GM12878 (cell line): ENCODE results near the gene RBBP6. TPM values are rescaled to one million over a fixed set of nuclear protein-coding genes. Genes with fewer than 3 reads are reported as not detected.

Experiments used
- ATAC-seq: fragments of 200-7000 bp; cut with Tn5 transposase; 3 replicates; pipeline ENCODE4 v1.9.1; 2020; ENCODE audit warnings: mild to moderate bottlenecking, moderate library complexity
- BruUV-seq: library from RNA; stranded (reverse); fragments of 400-500 nt; replicated peaks from 2 replicates; lab custom pipeline; 2021; lab: Mats Ljungman, UMichigan
- CTCF ChIA-PET: fragments of 300-600 bp; sonication (Branson Sonifier 250); formaldehyde crosslinking; extraction: SDS; loops from one replicate; lab custom pipeline; 2021; ENCODE audit warnings: inconsistent platforms; lab: Yijun Ruan, JAX
- POLR2A ChIA-PET: fragments of 350-600 bp; formaldehyde crosslinking; extraction: SDS; loops from one replicate; lab custom pipeline; 2021; ENCODE audit warnings: inconsistent platforms; lab: Charles Lee
- RAD21 ChIA-PET: fragments of 300-600 bp; sonication (Branson Sonifier 250); formaldehyde crosslinking; loops from one replicate; lab custom pipeline; 2023; ENCODE audit warnings: antibody characterized with exemption; ENCODE audit not compliant: unreplicated experiment; lab: Charles Lee
- SMC1A ChIA-PET: fragments of 300-600 bp; sonication (Branson Sonifier 250); formaldehyde crosslinking; loops from one replicate; lab custom pipeline; 2023; ENCODE audit not compliant: unreplicated experiment, uncharacterized antibody; lab: Charles Lee
- DNase-seq: peaks from one replicate; pipeline ENCODE4 v3.0.0-alpha.2; 2011; ENCODE audit warnings: low read depth, low spot score
- FAIRE-seq: peaks from 3 replicates; lab custom pipeline; 2011; peaks lifted over from hg19 to GRCh38; lab: Jason Lieb, UNC
- H2AFZ ChIP-seq: 2 replicates; pipeline ENCODE4 v1.6.0; 2011; ENCODE audit warnings: low read depth, low read length, control low read depth; ENCODE audit not compliant: control insufficient read depth
- H3K27ac ChIP-seq: 2 replicates; pipeline ENCODE4 v1.5.1; 2011; ENCODE audit warnings: control low read depth; ENCODE audit not compliant: control insufficient read depth, insufficient read depth
- H3K27me3 ChIP-seq, 2 experiments: replicated peaks in 1 of 2; 2 replicates each; pipeline versions ENCODE4 v1.6.0 to v1.6.1; 2011; ENCODE audit warnings: low read length in 1 of 2; ENCODE audit not compliant: control insufficient read depth in 2 of 2, insufficient read depth in 2 of 2
- H3K36me3 ChIP-seq, 2 experiments: 2 replicates each; pipeline ENCODE4 v1.5.1; 2011; ENCODE audit warnings: low read length in 1 of 2; ENCODE audit not compliant: control insufficient read depth in 2 of 2, insufficient read depth in 2 of 2
- H3K4me1 ChIP-seq: 2 replicates; pipeline ENCODE4 v1.6.1; 2011; ENCODE audit warnings: mild to moderate bottlenecking, low read length, moderate library complexity, mixed read lengths; ENCODE audit not compliant: control insufficient read depth, insufficient read depth
- H3K4me2 ChIP-seq: 2 replicates; pipeline ENCODE4 v1.6.0; 2011; ENCODE audit warnings: control low read depth; ENCODE audit not compliant: control insufficient read depth, insufficient read depth
- H3K4me3 ChIP-seq: fragments of 200-600 bp; sonication (generic); 2 replicates; pipeline ENCODE4 v1.5.1; 2016
- H3K79me2 ChIP-seq: 2 replicates; pipeline ENCODE4 v1.6.0; 2011; ENCODE audit warnings: low read length; ENCODE audit not compliant: control insufficient read depth, insufficient read depth
- H3K9ac ChIP-seq: 2 replicates; pipeline ENCODE4 v1.8.0; 2011; ENCODE audit warnings: low read length, control low read depth, mixed read lengths; ENCODE audit not compliant: control insufficient read depth, insufficient read depth
- H3K9me3 ChIP-seq: replicated peaks from 3 replicates; pipeline ENCODE4 v1.5.1; 2011; ENCODE audit warnings: mild to moderate bottlenecking, low read length; ENCODE audit not compliant: control insufficient read depth, insufficient read depth
- H4K20me1 ChIP-seq: 2 replicates; pipeline ENCODE4 v1.6.0; 2011; ENCODE audit not compliant: control insufficient read depth, insufficient read depth
- EZH2 ChIP-seq: IDR thresholded peaks from 2 replicates; pipeline ENCODE4 v1.6.1; 2012; ENCODE audit warnings: low read depth, mild to moderate bottlenecking, control low read depth, inconsistent platforms, low read length, borderline replicate concordance; ENCODE audit not compliant: control insufficient read depth
- RAD21 ChIP-seq: IDR thresholded peaks from 2 replicates; pipeline ENCODE4 v1.6.1; 2011; ENCODE audit warnings: mild to moderate bottlenecking, low read depth, low read length, moderate library complexity; ENCODE audit not compliant: insufficient read depth
- RBBP5 ChIP-seq: fragments of 200-600 bp; sonication (generic); conservative IDR thresholded peaks from 2 replicates; pipeline ENCODE4 v1.6.1; 2016
- SPI1 ChIP-seq: IDR thresholded peaks from 2 replicates; pipeline ENCODE4 v1.6.1; 2011; ENCODE audit warnings: low read depth, mild to moderate bottlenecking, low read length, moderate library complexity, borderline replicate concordance; ENCODE audit not compliant: insufficient read depth
- ZNF207 ChIP-seq: fragments of 450-650 bp; IDR thresholded peaks from 2 replicates; pipeline ENCODE4 v1.6.1; 2014; ENCODE audit warnings: antibody characterized with exemption, mild to moderate bottlenecking, borderline replicate concordance
- whole genome bisulfite sequencing: methylation state at CpG from one replicate; pipeline ENCODE4 v1.1.6; 2016; ENCODE audit warnings: low lambda C conversion rate; ENCODE audit not compliant: insufficient replicate concordance, insufficient coverage; ENCODE audit errors: missing lambda C conversion rate; 5-methylcytosine and 5-hydroxymethylcytosine counted together
- in situ Hi-C: fragments of 300-500 bp; cut with MboI; formaldehyde crosslinking; loops from 9 replicates; pipeline ENCODE4 v1.14.3; 2018; ENCODE audit warnings: mixed read lengths
- intact Hi-C: fragments of 100-400 bp; cut with micrococcal nuclease; formaldehyde crosslinking; loops from one replicate; pipeline ENCODE4 v1.14.2; 2022; ENCODE audit not compliant: unreplicated experiment
- polyA plus RNA-seq, 11 experiments: library from polyadenylated mRNA; depleted of rRNA in 4 of 11; unstranded in 6 of 11; stranded (reverse) in 5 of 11; fragments of >200 nt; fragmentation: Nextera tagmentation in 4 of 11; fragmentation: Illumina TruSeq in 1 of 11; extraction: Ambion mirVana in 4 of 11; extraction: Trizol in 1 of 11; gene quantifications; 1 replicate in 1 of 11; 2 replicates in 10 of 11; pipeline versions ENCODE4 v1.2.1 to v1.2.3, GENCODE V29; 2011 to 2016; ENCODE audit warnings: inconsistent platforms in 2 of 11, missing spikeins in 2 of 11, low read depth in 1 of 11
- total RNA-seq, 4 experiments: library from RNA; depleted of rRNA in 3 of 4; stranded (reverse); fragments of >200 nt in 3 of 4; fragmentation: Illumina TruSeq in 1 of 4; extraction: Trizol in 1 of 4; gene quantifications; 2 replicates each; pipeline versions ENCODE4 v1.2.1 to v1.2.3, GENCODE V29; 2013 to 2021
- TF ChIP-seq, protein P1 (sequence below): IDR thresholded peaks from 2 replicates; pipeline ENCODE4 v1.6.1; 2012; ENCODE audit warnings: low read length, inconsistent platforms
- TF ChIP-seq, protein P2 (sequence below): fragments of 450-650 bp; IDR thresholded peaks from 2 replicates; pipeline ENCODE4 v1.6.1; 2014; ENCODE audit warnings: mild to moderate bottlenecking
- TF ChIP-seq, protein P3 (sequence below): fragments of 450-650 bp; IDR thresholded peaks from 2 replicates; pipeline ENCODE4 v1.6.1; 2017; ENCODE audit warnings: mild to moderate bottlenecking, low read depth, inconsistent platforms; ENCODE audit not compliant: poor library complexity, severe bottlenecking

Gene RBBP6
- total and polyA plus RNA-seq, 10 of the 15 experiments (the other 5 are each of a cell fraction or from before 2014, with no cell fraction given), result 16.9 to 80.2 (median 36.5) TPM

DNA sequence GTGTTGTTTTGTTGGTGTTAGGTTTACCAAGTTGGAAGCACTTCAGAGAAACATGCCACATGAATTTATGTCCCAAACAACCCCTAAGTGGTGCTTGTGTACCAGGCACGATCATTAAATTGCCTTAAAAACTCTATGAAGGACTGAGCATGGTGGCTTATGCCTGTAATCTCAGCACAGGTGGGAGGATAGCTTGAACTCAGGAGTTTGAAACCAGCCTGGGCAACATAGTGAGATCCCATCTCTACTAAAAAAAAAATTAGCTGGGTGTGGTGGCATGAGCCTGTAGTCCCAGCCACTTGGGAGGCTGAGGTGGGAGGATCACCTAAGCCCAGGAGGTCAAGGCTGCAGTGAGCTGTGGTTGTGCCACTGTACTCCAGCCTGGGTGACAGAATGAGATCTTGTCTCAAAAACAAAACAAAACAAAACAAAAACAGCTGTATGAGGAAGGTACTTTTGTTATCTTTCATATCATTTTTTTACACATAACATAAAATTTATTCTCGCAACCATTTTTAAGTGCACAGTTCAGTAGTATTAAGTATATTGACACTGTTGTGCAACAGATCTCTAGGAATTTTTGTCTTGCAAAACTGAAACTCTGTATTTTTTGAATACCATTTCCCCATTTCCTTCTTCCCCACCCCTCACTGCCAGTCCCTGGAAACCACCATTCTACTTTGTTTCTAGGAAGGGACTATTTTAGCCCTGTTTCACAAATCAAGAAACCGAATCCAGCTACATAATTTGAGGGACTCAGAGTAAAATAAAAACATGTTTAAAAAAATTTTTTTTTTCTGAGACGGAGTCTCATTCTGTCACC, 14.3 kb upstream of the RBBP6 start:
- ChIA-PET POLR2A (no interaction called here), CTCF (interaction anchor here (3.3 kb wide), 1 partner anchor 9 kb away, joined by 20 read pairs; no protein-coding TSS in a partner anchor), RAD21 (no interaction called here), SMC1A (no interaction called here)
- Histone ChIP-seq H3K9me3 (no peaks in the 10 kb centered on the region), H3K27ac (no peak overlapping the region), H3K9ac (no peak overlapping the region), H3K4me3 (no peak overlapping the region), H3K4me1 (peaks cover 3% of the 10 kb centered on the region; the same call in 1 of the 2 replicates), H3K79me2 (no peaks in the 10 kb centered on the region), H3K4me2 (no peak overlapping the region), H3K36me3 (no peaks in the 10 kb centered on the region), H4K20me1 (no peaks in the 10 kb centered on the region), H2AFZ (no peak overlapping the region), H3K27me3 (no peaks in the 10 kb centered on the region)
- in situ Hi-C loops, result no loop called here
- peak; percentile 13; the same call in 1 of the 2 replicates for TF ChIP-seq SPI1
- no peak for TF ChIP-seq EZH2
- no TSS peak for BruUV-seq
- ATAC-seq, result no peak; the same call in 2 of the 3 replicates
- no peak for FAIRE-seq
- no peak for DNase-seq
- WGBS, result 25% methylated on average over 4 of the region's 4 CpGs
- intact Hi-C loops, result no loop called here

DNA sequence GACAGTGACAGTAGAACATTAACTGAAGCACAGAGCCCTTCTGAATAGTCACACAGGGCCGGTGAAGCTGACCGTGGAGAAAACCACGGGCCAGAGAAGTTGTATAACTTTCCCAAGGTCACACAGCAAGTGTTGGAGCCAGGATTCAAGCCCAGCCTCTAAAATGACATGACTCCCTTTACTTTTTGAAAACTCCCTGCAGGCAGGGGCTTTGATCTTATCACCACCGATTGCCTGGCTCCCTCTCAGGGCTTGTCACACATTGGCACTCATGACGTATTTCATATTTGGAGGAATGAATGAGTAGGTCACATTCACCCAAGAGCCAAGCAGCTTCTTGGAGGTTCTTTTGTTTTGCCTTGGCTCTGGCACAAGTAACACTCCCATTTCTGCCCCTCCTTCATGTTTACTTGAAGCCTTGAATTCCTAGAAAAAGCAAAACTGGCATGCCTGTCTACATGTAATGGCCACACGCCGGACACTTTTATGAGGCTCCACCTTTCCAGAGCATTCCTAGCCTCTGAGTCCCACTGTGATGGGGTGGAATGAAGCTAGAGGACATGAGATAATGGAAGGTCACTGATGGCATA, 13.3 kb upstream of the RBBP6 start:
- Histone ChIP-seq H3K4me3 (no peak overlapping the region), H3K36me3 (no peaks in the 10 kb centered on the region), H3K27ac (no peak overlapping the region), H3K4me2 (no peak overlapping the region), H3K9me3 (no peaks in the 10 kb centered on the region), H3K79me2 (no peaks in the 10 kb centered on the region), H3K27me3 (no peaks in the 10 kb centered on the region), H4K20me1 (no peaks in the 10 kb centered on the region), H2AFZ (no peak overlapping the region), H3K9ac (no peak overlapping the region), H3K4me1 (peaks cover 3% of the 10 kb centered on the region; the same call in 1 of the 2 replicates)
- ChIA-PET RAD21 (no interaction called here), SMC1A (no interaction called here), CTCF (interaction anchor here (3.3 kb wide), 1 partner anchor 10 kb away, joined by 20 read pairs; no protein-coding TSS in a partner anchor), POLR2A (no interaction called here)
- in situ Hi-C loops (no loop called here), intact Hi-C loops (no loop called here)
- FAIRE-seq (no peak), ATAC-seq (no peak), DNase-seq (no peak)
- no TSS peak for BruUV-seq
- WGBS, result 67% methylated on average over 7 of the region's 7 CpGs
- TF ChIP-seq RAD21 (no peak), ZNF207 (no peak), RBBP5 (no peak)
- TF ChIP-seq, protein P1, sequence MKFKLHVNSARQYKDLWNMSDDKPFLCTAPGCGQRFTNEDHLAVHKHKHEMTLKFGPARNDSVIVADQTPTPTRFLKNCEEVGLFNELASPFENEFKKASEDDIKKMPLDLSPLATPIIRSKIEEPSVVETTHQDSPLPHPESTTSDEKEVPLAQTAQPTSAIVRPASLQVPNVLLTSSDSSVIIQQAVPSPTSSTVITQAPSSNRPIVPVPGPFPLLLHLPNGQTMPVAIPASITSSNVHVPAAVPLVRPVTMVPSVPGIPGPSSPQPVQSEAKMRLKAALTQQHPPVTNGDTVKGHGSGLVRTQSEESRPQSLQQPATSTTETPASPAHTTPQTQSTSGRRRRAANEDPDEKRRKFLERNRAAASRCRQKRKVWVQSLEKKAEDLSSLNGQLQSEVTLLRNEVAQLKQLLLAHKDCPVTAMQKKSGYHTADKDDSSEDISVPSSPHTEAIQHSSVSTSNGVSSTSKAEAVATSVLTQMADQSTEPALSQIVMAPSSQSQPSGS, result no peak
- TF ChIP-seq, protein P2, sequence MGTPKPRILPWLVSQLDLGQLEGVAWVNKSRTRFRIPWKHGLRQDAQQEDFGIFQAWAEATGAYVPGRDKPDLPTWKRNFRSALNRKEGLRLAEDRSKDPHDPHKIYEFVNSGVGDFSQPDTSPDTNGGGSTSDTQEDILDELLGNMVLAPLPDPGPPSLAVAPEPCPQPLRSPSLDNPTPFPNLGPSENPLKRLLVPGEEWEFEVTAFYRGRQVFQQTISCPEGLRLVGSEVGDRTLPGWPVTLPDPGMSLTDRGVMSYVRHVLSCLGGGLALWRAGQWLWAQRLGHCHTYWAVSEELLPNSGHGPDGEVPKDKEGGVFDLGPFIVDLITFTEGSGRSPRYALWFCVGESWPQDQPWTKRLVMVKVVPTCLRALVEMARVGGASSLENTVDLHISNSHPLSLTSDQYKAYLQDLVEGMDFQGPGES, result no peak
- TF ChIP-seq, protein P3, sequence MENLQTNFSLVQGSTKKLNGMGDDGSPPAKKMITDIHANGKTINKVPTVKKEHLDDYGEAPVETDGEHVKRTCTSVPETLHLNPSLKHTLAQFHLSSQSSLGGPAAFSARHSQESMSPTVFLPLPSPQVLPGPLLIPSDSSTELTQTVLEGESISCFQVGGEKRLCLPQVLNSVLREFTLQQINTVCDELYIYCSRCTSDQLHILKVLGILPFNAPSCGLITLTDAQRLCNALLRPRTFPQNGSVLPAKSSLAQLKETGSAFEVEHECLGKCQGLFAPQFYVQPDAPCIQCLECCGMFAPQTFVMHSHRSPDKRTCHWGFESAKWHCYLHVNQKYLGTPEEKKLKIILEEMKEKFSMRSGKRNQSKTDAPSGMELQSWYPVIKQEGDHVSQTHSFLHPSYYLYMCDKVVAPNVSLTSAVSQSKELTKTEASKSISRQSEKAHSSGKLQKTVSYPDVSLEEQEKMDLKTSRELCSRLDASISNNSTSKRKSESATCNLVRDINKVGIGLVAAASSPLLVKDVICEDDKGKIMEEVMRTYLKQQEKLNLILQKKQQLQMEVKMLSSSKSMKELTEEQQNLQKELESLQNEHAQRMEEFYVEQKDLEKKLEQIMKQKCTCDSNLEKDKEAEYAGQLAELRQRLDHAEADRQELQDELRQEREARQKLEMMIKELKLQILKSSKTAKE, result no peak
